Stimulated activated CD8-positive, alpha-beta memory T cell treated with anti-CD3 and anti-CD28 coated beads, Interleukin-15, amount 100 ng/mL, for 24 hours (primary cell): Measurements from ENCODE around the gene CYBA.
A peak's percentile ranks its signal among the peaks of the same experiment; 100 is the strongest.

ENCODE experiments used
- DNase-seq: peaks from one replicate; pipeline ENCODE4 v3.0.0-alpha.2; 2020; ENCODE audit warnings: low read depth

The CYBA gene

GRCh38 chr16:88662843-88663606, 12.2 kb upstream of the CYBA start, which contains the start of gene MVD:
TSS of gene MVD (minus strand) at chr16:88663091. CDS start at chr16:88663080, 11 bp downstream.
- DNase-seq: peak; percentile 87

GRCh38 chr16:88662222-88662842, 11.5 kb upstream of the CYBA start:
- no peak for DNase-seq

- no peak for DNase-seq
Observed at GRCh38 chr16:88661468-88661867, 10.6 kb upstream of the CYBA start.

DNA sequence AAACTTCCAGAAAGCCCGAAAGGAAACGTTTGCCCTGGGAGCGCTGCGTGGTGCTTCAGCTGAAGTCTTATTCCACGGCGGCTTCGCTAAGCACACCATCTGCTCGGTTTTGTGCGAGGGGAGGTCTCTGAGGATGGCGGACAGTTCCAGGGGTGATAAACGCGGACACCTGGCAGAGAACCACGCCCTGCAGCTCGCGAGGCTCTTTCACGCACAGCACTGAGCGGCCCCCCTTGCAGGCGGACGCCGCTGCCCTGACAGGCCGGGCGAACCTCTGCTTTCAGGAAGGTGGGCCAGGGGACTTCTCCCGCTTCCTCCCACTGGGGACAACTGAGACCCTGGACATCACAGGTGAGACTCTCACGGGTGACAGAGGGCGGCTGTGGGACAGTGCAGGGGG, 8.3 kb upstream of the CYBA start:
- no peak for DNase-seq

GRCh38 chr16:88658714-88659113, 7.9 kb upstream of the CYBA start:
- DNase-seq: no peak

GRCh38 chr16:88657371-88657770, 6.5 kb upstream of the CYBA start:
- no peak for DNase-seq

DNA sequence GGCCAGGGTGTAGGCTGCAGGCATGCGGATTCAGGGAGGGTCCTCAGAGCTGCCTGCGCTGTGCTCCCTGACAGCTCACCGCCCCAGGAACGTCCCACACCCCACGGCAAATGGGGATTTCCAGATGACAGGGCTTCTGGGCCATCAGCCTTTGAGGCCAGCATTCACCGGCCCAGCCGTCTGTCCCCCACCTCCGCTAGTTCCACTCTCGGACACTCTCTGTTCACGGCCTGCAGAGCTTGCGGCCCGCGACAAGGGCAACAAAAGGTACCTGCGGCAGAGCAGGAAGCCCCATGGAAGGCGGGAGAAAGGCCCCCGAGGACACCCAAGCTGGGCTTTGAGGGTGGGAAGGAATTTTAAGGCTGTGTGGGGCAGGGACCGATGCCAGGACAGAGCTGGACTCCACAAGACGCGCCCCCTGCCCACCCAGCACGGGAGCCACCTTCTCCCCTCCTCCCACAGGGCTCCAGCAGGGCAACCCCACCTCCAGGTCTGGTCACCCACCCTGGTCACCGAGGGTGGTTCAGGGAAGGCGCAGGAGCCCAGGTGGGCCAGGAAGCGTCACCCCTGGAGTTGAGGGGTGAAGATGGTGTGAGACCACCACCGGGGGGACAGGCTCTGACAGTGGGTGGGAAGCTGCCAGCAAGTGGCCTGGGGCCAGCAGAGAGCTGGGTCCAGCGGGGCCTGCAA, 5.6 kb upstream of the CYBA start:
- no peak for DNase-seq

GRCh38 chr16:88655733-88656281, 5.0 kb upstream of the CYBA start:
- DNase-seq: no peak

DNA sequence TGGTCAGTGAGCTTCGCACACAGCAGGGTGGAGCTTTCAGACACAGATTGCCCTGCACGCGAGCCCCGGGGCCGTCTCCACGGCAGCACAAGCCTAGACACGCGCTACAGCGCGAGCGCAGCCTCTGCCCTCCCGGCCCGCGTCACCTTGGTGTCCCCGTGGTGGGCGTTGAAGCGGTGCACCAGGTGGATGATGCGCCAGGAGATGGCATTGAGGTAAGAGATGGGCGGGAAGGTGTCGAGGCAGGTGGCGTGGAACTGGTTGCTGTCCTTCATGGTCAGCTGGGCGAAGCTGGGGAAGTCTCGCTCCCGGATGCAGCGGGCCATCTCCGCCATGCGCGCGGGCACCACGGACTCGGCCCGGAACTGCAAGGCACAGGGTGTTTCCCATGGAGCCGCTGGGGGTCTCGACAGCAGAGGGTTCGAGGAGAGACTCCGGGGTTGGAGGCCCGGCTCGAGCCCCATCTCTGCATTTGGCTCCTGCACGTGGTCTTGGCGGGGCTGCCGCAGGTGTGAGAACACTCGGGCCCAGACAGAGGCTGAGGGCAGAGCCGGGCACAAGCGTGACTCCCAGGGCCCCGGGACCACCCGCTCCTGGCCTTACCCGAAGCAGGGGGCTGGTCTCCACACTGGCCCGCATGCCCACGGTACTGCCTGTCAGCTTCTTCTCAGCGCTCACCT, 4.3 kb upstream of the CYBA start:
- no peak for DNase-seq

DNA sequence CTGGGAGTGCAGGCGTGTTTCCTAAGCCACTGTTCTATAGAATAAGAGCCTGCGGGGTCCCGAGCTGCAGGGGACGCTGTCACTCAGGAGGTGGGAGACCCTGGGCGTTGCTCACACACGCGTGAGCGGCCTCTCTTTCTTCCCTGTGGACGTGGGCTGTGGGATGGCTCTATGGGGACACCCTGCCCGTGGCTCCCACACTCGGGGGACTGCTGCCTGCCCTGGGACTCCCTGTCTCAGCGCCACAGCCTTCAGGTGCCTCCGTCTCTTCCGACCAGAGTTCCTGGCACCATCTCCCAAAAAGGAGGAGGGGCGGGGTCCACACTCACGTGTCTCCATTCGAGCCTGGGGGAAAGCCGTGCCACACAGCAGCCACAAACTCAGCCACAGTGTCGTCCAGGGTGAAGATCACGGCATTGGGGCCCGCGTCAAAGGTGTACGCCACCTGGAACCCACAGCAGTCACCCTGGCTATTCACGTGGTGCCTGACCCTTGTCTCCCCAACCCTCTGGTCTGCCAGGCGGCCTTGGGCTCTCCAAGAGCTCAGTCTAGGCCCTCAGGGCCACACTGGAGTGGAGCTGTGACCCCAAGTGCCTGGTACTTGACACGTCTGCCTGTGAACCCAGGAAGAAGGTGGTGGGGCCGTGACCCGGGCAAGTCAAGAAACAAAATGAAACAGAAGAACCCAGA, 3.7 kb upstream of the CYBA start:
- no peak for DNase-seq

- no peak for DNase-seq
Observed at GRCh38 chr16:88653596-88654362, 2.9 kb upstream of the CYBA start.

DNA sequence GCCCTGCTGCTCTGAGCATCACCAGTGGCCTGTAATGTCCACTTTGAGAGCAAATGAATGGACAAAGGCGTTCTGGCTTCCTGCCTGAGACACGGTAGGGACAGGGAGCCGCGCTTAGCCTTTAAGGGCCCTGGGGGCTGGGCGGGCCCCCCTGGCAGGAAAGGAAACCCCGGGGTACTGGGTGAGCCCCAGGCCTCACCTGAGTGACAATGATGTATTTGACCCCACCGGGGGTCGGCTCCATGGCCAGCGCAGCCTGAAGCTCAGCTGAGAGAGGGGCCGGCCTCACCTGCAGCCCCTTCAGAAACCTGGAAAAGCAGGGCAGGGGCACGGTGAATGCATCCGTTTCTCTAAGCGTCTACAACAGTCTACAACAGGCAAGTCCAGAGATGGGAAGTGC, 2.2 kb upstream of the CYBA start:
- no peak for DNase-seq

DNA sequence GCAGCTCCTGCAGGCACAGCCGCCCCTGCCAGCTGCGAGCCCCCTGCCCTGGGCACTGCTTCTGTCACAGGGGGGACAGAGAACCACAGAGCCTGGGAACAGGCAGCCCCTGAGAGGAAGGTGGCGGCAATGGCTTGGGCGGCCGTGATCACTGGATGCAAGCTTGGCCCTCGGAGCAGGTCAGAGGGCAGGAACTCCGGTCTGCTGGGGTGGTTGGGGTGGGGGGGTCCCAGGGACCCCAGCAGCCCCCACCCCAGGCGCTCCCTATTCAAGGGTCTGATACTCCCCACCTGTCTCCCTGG, 1.9 kb upstream of the CYBA start:
- no peak for DNase-seq

DNA sequence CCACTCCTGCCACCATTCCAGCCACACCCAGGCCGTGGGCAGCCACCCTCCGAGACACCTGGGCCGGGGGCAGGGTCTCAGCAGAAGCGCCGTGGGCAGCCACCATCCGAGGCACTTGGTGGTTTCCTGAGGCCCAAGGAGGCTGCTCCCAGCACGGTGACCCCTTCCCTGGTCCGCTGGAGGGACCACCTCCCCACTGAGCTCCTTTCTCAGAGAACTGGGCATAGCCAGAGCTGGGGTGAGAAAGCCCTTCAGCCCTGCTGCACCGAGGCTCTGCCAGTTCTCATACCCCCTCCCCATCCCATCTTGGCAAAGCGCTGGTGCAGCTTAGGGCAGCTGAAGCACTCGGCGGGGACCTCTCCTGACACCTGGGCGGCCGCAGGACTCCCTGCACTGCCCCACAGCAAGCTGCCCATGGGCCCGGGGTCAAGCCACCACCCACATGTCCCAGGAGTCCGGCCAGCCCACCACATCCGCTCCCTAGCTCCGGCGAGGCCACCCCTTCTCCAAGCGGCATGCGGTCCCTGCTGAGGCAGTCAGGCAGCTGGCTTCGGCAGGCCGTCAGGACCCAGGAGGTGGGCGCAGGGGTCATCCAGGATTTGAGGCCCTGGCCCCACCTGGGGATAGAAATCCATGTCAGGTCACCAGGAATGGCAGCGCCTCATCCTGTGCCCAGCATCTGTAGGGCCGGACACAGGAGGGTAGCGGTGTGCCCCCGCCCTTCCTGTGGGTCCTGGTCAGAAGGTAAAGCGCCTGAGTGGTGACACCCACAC, 1.3 kb upstream of the CYBA start:
- DNase-seq: no peak

- no peak for DNase-seq
Observed at GRCh38 chr16:88651276-88651988, 579 bp upstream of the CYBA start.

DNA sequence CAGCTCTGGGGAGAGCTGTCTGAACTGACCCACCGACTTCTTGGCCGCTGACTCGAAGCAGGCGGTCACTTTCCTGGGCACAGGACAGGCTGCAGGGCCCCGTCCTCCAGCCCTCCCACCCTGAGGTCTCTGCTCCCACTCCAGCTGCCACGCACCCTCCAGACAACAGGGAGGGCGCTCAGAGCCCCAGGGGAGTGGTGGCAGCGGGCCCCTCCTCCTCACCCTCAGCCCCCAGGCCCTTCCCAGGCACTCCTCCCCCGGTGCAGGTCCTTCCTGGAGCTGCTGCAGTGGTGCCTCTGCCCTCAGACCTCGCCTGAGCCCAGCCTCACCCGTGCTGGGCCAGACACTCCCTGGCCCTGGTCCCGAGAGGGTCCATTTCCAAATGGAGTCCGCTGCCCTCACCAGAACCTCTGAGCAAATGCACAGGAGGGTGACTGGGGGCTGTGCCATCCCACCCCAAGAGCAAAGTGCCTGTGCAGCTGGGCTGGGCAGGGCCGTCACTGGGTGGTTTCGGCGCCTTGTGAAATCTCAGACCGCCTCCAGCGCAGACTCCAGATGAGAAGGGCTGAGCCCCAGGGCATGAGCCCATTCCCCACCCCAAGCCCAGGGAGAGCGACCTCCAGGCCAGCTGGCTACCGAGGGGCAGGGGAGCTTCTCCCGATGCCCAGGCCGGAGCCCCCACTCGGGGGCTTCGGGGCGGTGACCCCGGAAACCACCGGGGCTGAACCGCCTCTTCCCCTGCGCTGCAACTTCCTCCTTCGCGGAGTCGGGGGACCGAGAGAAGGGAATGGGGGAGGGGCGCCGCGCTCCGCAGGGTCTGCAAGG, 717 bp downstream of the CYBA start:
- no peak for DNase-seq

DNA sequence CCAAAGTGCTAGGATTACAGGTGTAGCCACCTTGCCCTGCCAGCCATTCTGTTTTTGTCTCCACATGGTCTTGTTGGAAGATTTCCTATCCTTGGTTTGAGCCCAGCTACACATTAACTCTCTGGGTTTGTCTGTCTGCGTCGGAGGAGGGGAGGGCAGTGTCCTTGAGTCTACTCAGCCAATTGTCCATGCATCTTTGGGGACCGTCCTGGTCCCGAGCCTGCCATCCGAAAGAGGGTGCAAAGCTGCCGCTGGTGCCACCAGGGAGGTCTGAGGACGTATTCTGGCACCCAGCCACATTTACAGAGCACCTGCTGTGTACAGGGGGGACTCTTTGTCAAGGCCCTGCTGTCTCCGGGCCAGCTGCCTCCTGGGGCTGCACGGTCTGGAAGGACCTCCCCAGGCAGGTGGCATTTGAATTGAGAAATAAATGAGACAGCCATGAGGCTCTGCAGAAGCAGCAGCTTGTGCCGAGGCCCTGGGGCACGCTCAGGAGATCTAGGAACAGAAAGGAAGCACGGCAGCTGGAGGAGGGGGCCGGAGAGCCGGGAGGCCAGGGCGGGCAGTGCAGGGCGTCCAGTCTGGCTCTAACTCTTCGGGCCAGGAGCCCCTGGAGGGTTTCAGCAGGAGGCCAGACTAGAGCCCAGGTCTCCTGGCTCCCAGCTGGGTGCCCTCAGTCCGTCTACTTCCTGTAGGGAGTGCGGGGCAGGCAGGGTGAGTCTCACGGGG, 1.5 kb downstream of the CYBA start:
- DNase-seq: no peak
